ENCODE data around the gene DDIT4.

- TF ChIP-seq POLR2A (IDR thresholded peaks at IDR 0.05; ENCODE audit: low read depth, low read length) (no peak), POLR2AphosphoS5 (IDR thresholded peaks at IDR 0.05; ENCODE audit: low read depth, low read length) (no peak)
Observed at GRCh38 chr10:72240371-72240770, 33.4 kb upstream of the DDIT4 start.
